ENCODE data around the gene EVL.

DNA sequence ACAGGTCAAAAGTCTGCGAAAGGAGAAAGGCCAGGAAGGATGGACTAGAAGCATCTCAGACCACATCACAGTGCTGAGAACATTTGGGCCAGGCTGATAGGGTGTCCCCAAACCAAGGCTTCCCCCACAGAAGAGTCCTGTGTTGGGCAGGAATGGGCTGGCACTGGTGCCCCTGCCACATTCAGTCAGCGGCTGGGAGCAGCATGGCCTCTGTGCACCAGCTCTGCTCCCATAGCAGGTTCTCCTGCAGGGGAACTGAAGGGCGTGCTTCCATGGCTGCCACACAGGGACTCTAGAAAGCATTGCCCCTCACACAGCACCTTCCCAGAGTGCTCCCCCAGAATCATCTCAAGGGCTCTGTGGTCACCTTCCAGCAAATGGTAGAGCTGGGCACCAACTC lies 17.5 kb downstream of the EVL start:
- TF ChIP-seq, protein P1, sequence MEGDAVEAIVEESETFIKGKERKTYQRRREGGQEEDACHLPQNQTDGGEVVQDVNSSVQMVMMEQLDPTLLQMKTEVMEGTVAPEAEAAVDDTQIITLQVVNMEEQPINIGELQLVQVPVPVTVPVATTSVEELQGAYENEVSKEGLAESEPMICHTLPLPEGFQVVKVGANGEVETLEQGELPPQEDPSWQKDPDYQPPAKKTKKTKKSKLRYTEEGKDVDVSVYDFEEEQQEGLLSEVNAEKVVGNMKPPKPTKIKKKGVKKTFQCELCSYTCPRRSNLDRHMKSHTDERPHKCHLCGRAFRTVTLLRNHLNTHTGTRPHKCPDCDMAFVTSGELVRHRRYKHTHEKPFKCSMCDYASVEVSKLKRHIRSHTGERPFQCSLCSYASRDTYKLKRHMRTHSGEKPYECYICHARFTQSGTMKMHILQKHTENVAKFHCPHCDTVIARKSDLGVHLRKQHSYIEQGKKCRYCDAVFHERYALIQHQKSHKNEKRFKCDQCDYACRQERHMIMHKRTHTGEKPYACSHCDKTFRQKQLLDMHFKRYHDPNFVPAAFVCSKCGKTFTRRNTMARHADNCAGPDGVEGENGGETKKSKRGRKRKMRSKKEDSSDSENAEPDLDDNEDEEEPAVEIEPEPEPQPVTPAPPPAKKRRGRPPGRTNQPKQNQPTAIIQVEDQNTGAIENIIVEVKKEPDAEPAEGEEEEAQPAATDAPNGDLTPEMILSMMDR (conservative IDR thresholded peaks at IDR 0.05; ENCODE audit: low read length), result no peak
- TF ChIP-seq EZH2phosphoT487 (IDR thresholded peaks at IDR 0.05; ENCODE audit: borderline replicate concordance), result no peak

Data from Loucy (cell line).